ENCODE results near the gene LDLRAD4.

The LDLRAD4 gene

GRCh38 chr18:13543811-13544732, 325.5 kb downstream of the LDLRAD4 start:
- TF ChIP-seq TAF1 (IDR thresholded peaks at IDR 0.05; ENCODE audit: low read depth, low read length) = no peak
- TF ChIP-seq PAX5 (IDR thresholded peaks at IDR 0.05; ENCODE audit: insufficient read depth, low read length, severe bottlenecking) = no peak
- TF ChIP-seq POLR2AphosphoS5 (IDR thresholded peaks at IDR 0.05; ENCODE audit: low read depth, low read length) = no peak
- no peak for TF ChIP-seq POLR2A (IDR thresholded peaks at IDR 0.05; ENCODE audit: low read depth, low read length)
- no peak for TF ChIP-seq POU2F2 (IDR thresholded peaks at IDR 0.05; ENCODE audit: low read depth, low read length)
- TF ChIP-seq SPI1 (IDR thresholded peaks at IDR 0.05; ENCODE audit: low read depth, low read length) = no peak
- DNase-seq (ENCODE audit: insufficient read length, low spot score) = no peak
- no peak for FAIRE-seq

DNA sequence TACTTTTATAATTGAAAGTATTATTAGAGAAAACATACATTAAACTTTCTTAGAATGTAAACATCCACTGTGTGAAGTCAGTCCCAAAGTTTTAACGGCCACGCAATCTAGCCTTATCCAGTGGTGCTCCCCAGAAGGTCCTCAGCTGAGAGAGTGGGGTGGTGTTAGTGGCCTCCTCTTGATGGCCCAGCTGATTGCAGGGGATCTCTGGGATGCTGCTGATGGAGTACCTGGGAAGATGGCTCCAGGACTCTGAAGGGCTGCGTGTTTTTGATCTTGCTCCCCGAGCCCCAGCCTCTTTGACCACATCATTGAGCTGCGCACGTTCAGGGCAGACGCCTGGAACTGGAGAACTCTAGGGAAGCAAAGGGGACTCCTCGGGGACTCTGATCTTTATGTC, 326.4 kb downstream of the LDLRAD4 start:
- FAIRE-seq (no peak), DNase-seq (ENCODE audit: insufficient read length, low spot score) (no peak)
- no peak for TF ChIP-seq POLR2A (IDR thresholded peaks at IDR 0.05; ENCODE audit: low read depth, low read length)
- TF ChIP-seq SPI1 (IDR thresholded peaks at IDR 0.05; ENCODE audit: low read depth, low read length) = no peak
- TF ChIP-seq TAF1 (IDR thresholded peaks at IDR 0.05; ENCODE audit: low read depth, low read length) = no peak
- TF ChIP-seq PAX5 (IDR thresholded peaks at IDR 0.05; ENCODE audit: insufficient read depth, low read length, severe bottlenecking) = no peak
- no peak for TF ChIP-seq POLR2AphosphoS5 (IDR thresholded peaks at IDR 0.05; ENCODE audit: low read depth, low read length)
- TF ChIP-seq POU2F2 (IDR thresholded peaks at IDR 0.05; ENCODE audit: low read depth, low read length) = no peak

DNA sequence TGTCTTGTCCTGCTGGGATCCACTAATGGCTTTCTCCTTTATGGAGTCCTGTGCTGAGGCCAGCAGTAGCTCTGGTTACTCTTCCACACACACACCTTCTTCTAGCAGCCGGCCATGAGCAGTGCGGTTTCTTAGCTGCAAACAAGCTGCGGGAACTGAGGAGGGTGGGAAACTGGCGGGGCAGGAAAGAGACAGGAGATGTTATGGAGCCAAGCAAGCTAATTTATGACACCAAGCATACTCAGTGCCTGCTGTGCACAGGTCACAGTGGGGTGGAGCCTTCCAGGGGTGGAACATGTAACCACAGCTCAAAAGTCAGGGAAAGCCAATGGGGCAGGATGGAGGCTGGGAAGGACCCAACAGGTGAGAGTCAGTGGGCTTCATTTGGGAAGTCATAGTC, 327.0 kb downstream of the LDLRAD4 start:
- FAIRE-seq = no peak

GRCh38 chr18:13545955-13546354, 327.4 kb downstream of the LDLRAD4 start:
- FAIRE-seq = no peak
- TF ChIP-seq TAF1 (IDR thresholded peaks at IDR 0.05; ENCODE audit: low read depth, low read length) (no peak), SPI1 (IDR thresholded peaks at IDR 0.05; ENCODE audit: low read depth, low read length) (no peak), PAX5 (IDR thresholded peaks at IDR 0.05; ENCODE audit: insufficient read depth, low read length, severe bottlenecking) (no peak), POU2F2 (IDR thresholded peaks at IDR 0.05; ENCODE audit: low read depth, low read length) (no peak), POLR2A (IDR thresholded peaks at IDR 0.05; ENCODE audit: low read depth, low read length) (no peak), POLR2AphosphoS5 (IDR thresholded peaks at IDR 0.05; ENCODE audit: low read depth, low read length) (no peak)
- DNase-seq (ENCODE audit: insufficient read length, low spot score) = no peak

More for the DNA sequence above, 327.0 kb downstream of the LDLRAD4 start:
- TF ChIP-seq TAF1 (IDR thresholded peaks at IDR 0.05; ENCODE audit: low read depth, low read length) = no peak
- TF ChIP-seq PAX5 (IDR thresholded peaks at IDR 0.05; ENCODE audit: insufficient read depth, low read length, severe bottlenecking) = no peak
- TF ChIP-seq POLR2AphosphoS5 (IDR thresholded peaks at IDR 0.05; ENCODE audit: low read depth, low read length) = no peak
- no peak for TF ChIP-seq POLR2A (IDR thresholded peaks at IDR 0.05; ENCODE audit: low read depth, low read length)
- TF ChIP-seq POU2F2 (IDR thresholded peaks at IDR 0.05; ENCODE audit: low read depth, low read length) = no peak
- no peak for TF ChIP-seq SPI1 (IDR thresholded peaks at IDR 0.05; ENCODE audit: low read depth, low read length)
- DNase-seq (ENCODE audit: insufficient read length, low spot score) = no peak

DNA sequence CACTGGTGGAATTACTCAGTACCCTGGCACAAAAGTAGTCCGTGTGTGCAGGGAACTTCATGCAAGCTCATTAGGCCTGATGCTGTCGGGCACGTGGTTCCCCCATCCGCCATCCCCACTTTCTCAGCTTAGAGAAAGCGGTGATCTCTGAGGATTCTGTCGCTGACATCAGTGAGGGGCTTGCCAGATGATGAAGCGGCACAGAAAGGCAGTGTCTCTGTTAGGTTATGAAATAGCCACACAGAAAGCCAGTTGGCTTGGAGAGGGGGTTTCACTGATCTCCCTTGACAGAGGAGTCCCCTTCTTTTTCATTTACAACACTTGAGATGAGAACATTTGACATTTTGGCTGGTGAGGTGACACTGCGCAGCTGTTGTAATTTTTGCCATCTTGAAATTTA, 328.1 kb downstream of the LDLRAD4 start:
- FAIRE-seq (no peak), DNase-seq (ENCODE audit: insufficient read length, low spot score) (no peak)
- TF ChIP-seq TAF1 (IDR thresholded peaks at IDR 0.05; ENCODE audit: low read depth, low read length) (no peak), POU2F2 (IDR thresholded peaks at IDR 0.05; ENCODE audit: low read depth, low read length) (no peak), PAX5 (IDR thresholded peaks at IDR 0.05; ENCODE audit: insufficient read depth, low read length, severe bottlenecking) (no peak), POLR2AphosphoS5 (IDR thresholded peaks at IDR 0.05; ENCODE audit: low read depth, low read length) (no peak), POLR2A (IDR thresholded peaks at IDR 0.05; ENCODE audit: low read depth, low read length) (no peak), SPI1 (IDR thresholded peaks at IDR 0.05; ENCODE audit: low read depth, low read length) (no peak)

DNA sequence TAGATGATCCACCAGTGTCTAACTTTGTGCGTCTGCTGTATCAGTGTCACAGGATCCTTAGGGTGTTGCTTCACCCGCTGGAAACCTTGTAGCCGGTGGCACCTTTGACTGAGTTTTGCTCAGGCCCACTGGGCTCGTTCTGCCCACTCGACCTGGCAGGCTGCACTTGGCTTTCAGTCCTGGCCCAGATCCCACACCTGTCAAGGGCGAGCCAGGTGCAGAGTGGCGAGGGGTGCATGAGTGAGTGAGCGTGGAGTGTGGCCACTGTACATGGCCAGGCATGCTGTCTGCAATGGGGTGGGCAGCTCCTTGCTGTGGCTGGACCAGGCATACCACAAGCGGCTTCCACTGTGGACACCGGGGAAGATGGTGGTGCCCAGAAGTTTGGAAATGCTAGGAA, 328.8 kb downstream of the LDLRAD4 start:
- FAIRE-seq (no peak), DNase-seq (ENCODE audit: insufficient read length, low spot score) (no peak)
- no peak for TF ChIP-seq SPI1 (IDR thresholded peaks at IDR 0.05; ENCODE audit: low read depth, low read length)
- TF ChIP-seq POLR2AphosphoS5 (IDR thresholded peaks at IDR 0.05; ENCODE audit: low read depth, low read length) = no peak
- no peak for TF ChIP-seq PAX5 (IDR thresholded peaks at IDR 0.05; ENCODE audit: insufficient read depth, low read length, severe bottlenecking)
- no peak for TF ChIP-seq TAF1 (IDR thresholded peaks at IDR 0.05; ENCODE audit: low read depth, low read length)
- TF ChIP-seq POLR2A (IDR thresholded peaks at IDR 0.05; ENCODE audit: low read depth, low read length) = no peak
- TF ChIP-seq POU2F2 (IDR thresholded peaks at IDR 0.05; ENCODE audit: low read depth, low read length) = no peak

- DNase-seq (ENCODE audit: insufficient read length, low spot score) = no peak
- no peak for TF ChIP-seq POLR2A (IDR thresholded peaks at IDR 0.05; ENCODE audit: low read depth, low read length)
- TF ChIP-seq POLR2AphosphoS5 (IDR thresholded peaks at IDR 0.05; ENCODE audit: low read depth, low read length) = no peak
- no peak for TF ChIP-seq SPI1 (IDR thresholded peaks at IDR 0.05; ENCODE audit: low read depth, low read length)
- no peak for TF ChIP-seq POU2F2 (IDR thresholded peaks at IDR 0.05; ENCODE audit: low read depth, low read length)
- no peak for TF ChIP-seq TAF1 (IDR thresholded peaks at IDR 0.05; ENCODE audit: low read depth, low read length)
- TF ChIP-seq PAX5 (IDR thresholded peaks at IDR 0.05; ENCODE audit: insufficient read depth, low read length, severe bottlenecking) = no peak
- no peak for FAIRE-seq
Measured at GRCh38 chr18:13548106-13548819, 329.7 kb downstream of the LDLRAD4 start.

DNA sequence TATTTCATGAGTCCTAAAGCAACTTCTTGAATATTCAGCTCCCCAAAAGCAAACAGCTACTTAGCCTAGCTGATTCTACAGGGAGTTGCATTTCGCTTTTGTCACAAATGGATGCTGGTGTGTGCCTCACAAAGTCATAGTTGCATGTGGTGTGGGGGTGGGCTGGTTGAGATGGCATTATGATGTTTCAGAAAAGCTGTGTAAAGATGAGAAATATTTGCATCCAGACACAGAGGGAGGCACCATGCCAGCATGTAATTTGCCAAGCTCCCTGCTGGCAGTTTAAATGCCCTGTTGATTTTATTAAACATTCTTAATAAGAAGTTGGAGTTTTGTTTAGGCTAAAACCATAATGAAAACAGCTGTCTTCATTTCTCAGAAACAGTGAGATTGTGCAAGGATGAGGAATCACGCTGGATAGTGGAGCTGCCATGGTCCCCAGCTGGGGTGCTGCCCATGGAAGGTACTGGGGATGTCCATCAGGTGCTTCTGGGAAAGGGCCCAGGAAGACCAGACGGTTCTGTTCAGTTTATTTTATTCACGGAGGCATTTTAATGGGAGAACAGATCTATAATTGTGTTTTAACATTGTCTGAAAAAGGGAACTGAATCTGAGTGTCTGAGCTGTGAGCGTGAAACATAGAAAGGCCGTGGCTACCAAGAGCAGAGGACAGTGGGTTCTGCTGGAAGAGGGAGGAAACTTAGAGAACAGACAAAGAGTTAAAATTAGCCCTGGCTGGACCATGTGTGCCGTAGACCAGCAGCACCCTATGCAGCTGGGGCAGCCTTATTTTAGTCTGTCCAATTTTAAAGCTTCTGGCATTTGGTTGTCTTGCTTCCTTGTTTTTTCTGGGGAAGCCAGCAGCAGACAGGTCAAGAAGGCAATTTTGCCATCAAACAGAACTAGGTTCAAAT, 330.7 kb downstream of the LDLRAD4 start:
- TF ChIP-seq PAX5 (IDR thresholded peaks at IDR 0.05; ENCODE audit: insufficient read depth, low read length, severe bottlenecking) (no peak), SPI1 (IDR thresholded peaks at IDR 0.05; ENCODE audit: low read depth, low read length) (peak; percentile 94), POU2F2 (IDR thresholded peaks at IDR 0.05; ENCODE audit: low read depth, low read length) (no peak)
- DNase-seq (ENCODE audit: insufficient read length, low spot score) = peak; percentile 35
- peak; percentile 54 for FAIRE-seq

Data from GM12891 (cell line).